Breast epithelium (tissue), 4 donors: ENCODE measurements around the gene HNRNPA2B1. TPM values are rescaled to one million over a fixed set of nuclear protein-coding genes. Genes with fewer than 3 reads are reported as not detected.

Experiments used
- DNase-seq, 2 donors: peaks; one replicate each; pipeline ENCODE4 v3.0.0-alpha.2; 2019; ENCODE audit warnings: low spot score in 2 of 2
- H3K27ac ChIP-seq, 2 donors: fragments of 200-600 bp; sonication (generic) in 1 of 2; one replicate each; pipeline ENCODE4 v1.5.1; 2016 to 2019; ENCODE audit warnings: mild to moderate bottlenecking in 1 of 2
- H3K27me3 ChIP-seq, 2 donors: fragments of 200-600 bp; sonication (generic) in 1 of 2; one replicate each; pipeline versions ENCODE4 v1.5.1 to v1.6.0; 2017 to 2019; ENCODE audit warnings: control low read depth in 1 of 2, mild to moderate bottlenecking in 1 of 2
- H3K36me3 ChIP-seq: fragments of 200-600 bp; one replicate; pipeline ENCODE4 v1.5.1; 2019
- H3K4me1 ChIP-seq, 2 donors: fragments of 200-600 bp; sonication (generic); one replicate each; pipeline ENCODE4 v1.5.1; 2016 to 2019; ENCODE audit warnings: control low read depth in 1 of 2
- H3K4me3 ChIP-seq, 3 donors: fragments of 200-600 bp; sonication (generic); 1 replicate in 2 of 3; 2 replicates in 1 of 3; pipeline ENCODE4 v1.5.1; 2016 to 2019; ENCODE audit warnings: mild to moderate bottlenecking in 3 of 3, moderate library complexity in 2 of 3
- H3K9me3 ChIP-seq, 2 donors: fragments of 200-600 bp; sonication (generic) in 1 of 2; one replicate each; pipeline ENCODE4 v1.5.1; 2016 to 2019; ENCODE audit warnings: control low read depth in 1 of 2
- POLR2A ChIP-seq: fragments of 450-650 bp; IDR thresholded peaks from one replicate; pipeline ENCODE4 v1.6.1; 2016; ENCODE audit warnings: antibody characterized with exemption, mild to moderate bottlenecking, moderate library complexity
- POLR2AphosphoS5 ChIP-seq, 3 donors: sonication (generic); formaldehyde crosslinking; IDR thresholded peaks; one replicate each; pipeline ENCODE4 v1.6.1; 2017; ENCODE audit warnings: antibody characterized with exemption in 3 of 3
- intact Hi-C: fragments of 100-400 bp; cut with DNase I; formaldehyde crosslinking; loops from one replicate; pipeline ENCODE4 v1.15.1; 2023; ENCODE audit warnings: low total_unique reads
- total RNA-seq, 3 donors: library from RNA; depleted of rRNA; stranded (reverse); fragments of >200 nt; gene quantifications; one replicate each; pipeline ENCODE4 v1.1.0, GENCODE V29; 2016
- TF ChIP-seq, protein P1 (sequence below), 3 donors: fragments of 450-650 bp; IDR thresholded peaks; one replicate each; pipeline ENCODE4 v1.5.1; 2016 to 2017; ENCODE audit warnings: antibody characterized with exemption in 3 of 3, mild to moderate bottlenecking in 3 of 3, moderate library complexity in 3 of 3

Gene HNRNPA2B1
- total RNA-seq, 3 donors from 2014 or later: 168 to 324 (median 282) TPM

DNA sequence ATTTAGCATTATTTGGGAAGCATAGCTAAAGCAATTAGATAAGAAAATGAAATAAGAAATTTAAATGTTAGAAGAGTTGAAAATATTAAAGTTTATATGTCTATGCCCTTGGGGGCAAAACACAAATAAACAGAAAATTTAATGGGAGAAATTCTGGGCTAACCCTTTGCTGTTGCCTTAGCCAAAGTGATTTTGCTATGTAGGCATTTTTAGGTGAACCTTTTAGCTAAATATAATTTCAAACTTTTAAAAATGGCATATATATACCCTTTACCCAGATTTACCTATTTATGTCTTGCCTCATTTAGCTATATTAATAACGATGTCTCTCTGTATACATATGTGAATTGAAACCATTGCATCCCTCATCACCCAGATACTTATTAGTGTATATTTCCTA, 28.5 kb downstream of the HNRNPA2B1 start:
- H3K9me3 ChIP-seq: no peaks in the 10 kb centered on the region
- no peak overlapping the region for H3K27ac ChIP-seq
- intact Hi-C loops: no loop called here
- no peaks in the 10 kb centered on the region for H3K27me3 ChIP-seq
- no peak for DNase-seq
- no peak overlapping the region for H3K4me3 ChIP-seq
- TF ChIP-seq, protein P1, sequence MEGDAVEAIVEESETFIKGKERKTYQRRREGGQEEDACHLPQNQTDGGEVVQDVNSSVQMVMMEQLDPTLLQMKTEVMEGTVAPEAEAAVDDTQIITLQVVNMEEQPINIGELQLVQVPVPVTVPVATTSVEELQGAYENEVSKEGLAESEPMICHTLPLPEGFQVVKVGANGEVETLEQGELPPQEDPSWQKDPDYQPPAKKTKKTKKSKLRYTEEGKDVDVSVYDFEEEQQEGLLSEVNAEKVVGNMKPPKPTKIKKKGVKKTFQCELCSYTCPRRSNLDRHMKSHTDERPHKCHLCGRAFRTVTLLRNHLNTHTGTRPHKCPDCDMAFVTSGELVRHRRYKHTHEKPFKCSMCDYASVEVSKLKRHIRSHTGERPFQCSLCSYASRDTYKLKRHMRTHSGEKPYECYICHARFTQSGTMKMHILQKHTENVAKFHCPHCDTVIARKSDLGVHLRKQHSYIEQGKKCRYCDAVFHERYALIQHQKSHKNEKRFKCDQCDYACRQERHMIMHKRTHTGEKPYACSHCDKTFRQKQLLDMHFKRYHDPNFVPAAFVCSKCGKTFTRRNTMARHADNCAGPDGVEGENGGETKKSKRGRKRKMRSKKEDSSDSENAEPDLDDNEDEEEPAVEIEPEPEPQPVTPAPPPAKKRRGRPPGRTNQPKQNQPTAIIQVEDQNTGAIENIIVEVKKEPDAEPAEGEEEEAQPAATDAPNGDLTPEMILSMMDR (IDR thresholded peaks at IDR 0.05): no peak
- no peak for TF ChIP-seq POLR2A
- no peak for TF ChIP-seq POLR2AphosphoS5 (IDR thresholded peaks at IDR 0.05)
- H3K4me1 ChIP-seq: no peaks in the 10 kb centered on the region
- H3K36me3 ChIP-seq: no peaks in the 10 kb centered on the region

DNA sequence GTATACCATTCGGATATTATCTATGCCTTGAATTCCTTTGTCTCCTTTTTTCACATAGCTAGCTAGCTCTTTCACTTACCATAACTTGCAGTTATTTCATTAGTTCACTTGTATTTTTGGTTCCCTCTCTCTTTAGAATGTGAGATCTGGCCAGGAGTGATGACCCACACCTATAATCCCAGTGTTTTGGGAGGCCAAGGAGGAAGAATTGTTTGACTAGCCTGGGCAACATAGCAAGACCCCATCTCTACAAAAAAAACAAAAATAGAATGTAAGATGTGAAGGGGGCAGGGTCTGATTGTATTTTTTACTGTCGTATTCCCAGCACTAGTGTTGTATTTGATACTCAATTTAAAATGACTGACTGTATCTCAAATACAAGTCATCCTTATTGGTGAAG, 28.9 kb downstream of the HNRNPA2B1 start:
- no peak overlapping the region for H3K27ac ChIP-seq
- no peaks in the 10 kb centered on the region for H3K36me3 ChIP-seq
- intact Hi-C loops: no loop called here
- H3K9me3 ChIP-seq: no peaks in the 10 kb centered on the region
- no peak for DNase-seq
- H3K4me1 ChIP-seq: no peaks in the 10 kb centered on the region
- TF ChIP-seq POLR2A: no peak
- TF ChIP-seq, protein P1 (IDR thresholded peaks at IDR 0.05): no peak
- no peak for TF ChIP-seq POLR2AphosphoS5 (IDR thresholded peaks at IDR 0.05)
- no peaks in the 10 kb centered on the region for H3K27me3 ChIP-seq
- no peak overlapping the region for H3K4me3 ChIP-seq

DNA sequence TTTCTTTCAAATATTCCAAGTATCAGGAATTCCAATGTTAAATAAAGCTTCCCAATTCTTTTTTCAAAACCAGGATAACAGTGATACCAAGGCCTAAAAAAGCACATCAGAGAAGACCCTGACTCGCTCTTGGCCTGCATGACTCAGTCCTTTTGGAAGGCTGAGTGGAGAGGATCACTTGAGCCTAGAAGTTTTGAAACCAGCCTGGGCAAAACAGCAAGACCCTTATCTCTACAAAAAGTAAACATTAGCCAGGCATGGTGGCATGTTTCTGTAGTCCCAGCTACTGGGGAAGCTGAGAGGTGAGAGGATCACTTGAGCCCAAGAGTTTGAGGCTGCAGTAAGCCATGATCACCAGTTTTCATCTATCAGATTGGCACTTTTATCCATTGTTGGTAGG, 29.9 kb downstream of the HNRNPA2B1 start:
- Histone ChIP-seq H3K9me3 (no peaks in the 10 kb centered on the region), H3K27ac (no peak overlapping the region), H3K27me3 (no peaks in the 10 kb centered on the region), H3K36me3 (no peaks in the 10 kb centered on the region), H3K4me1 (no peaks in the 10 kb centered on the region), H3K4me3 (no peak overlapping the region)
- intact Hi-C loops: no loop called here
- TF ChIP-seq POLR2A (no peak), POLR2AphosphoS5 (IDR thresholded peaks at IDR 0.05) (no peak)
- TF ChIP-seq, protein P1 (IDR thresholded peaks at IDR 0.05): no peak
- no peak for DNase-seq

DNA sequence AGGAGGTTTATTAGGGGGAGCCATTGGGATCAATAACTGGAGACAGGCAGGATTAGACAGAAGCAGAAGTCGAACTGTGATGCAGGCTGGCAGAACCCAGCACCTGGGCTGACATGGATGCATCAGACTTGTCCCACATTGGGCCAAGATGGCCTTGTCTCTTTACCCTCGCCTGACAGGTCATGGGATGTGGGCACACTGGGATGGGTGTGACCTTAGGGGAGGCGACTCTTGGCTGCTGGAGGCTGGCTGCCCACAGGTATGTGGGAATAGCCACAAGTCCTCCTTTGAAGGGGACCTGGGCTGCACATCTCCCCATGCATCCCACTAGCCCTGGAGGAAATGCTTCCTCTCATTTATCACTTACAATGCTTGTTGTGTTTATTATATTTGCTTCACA, 31.3 kb downstream of the HNRNPA2B1 start:
- intact Hi-C loops: no loop called here
- TF ChIP-seq, protein P1 (IDR thresholded peaks at IDR 0.05): no peak
- TF ChIP-seq POLR2A (no peak), POLR2AphosphoS5 (IDR thresholded peaks at IDR 0.05) (no peak)
- no peaks in the 10 kb centered on the region for H3K36me3 ChIP-seq

DNA sequence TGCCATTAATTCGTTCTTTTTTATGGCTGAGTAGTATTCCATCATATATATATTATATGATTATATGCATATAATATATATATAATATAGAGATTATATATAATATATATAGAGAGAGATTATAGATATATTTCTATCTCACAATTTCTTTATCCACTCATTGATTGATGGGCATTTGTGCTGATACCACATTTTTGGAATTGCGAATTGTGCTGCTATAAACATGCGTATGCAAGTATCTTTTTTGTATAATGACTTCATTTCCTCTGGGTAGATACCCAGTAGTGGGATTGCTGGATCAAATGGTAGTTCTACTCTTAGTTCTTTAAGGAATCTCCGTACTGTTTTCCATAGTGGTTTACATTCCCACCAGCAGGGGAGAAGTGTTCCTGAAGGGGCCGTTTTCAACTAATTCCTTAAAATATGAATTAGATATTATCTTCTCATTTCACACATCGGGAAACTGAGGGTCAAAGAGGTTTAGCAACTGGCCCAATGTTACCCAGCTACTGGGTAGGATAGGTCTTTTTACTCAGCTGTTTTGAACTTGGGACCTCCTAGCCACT, 32.0 kb downstream of the HNRNPA2B1 start:
- H3K36me3 ChIP-seq: no peaks in the 10 kb centered on the region
- no peaks in the 10 kb centered on the region for H3K4me1 ChIP-seq
- H3K27ac ChIP-seq: no peak overlapping the region
- no peaks in the 10 kb centered on the region for H3K27me3 ChIP-seq
- no peaks in the 10 kb centered on the region for H3K9me3 ChIP-seq
- TF ChIP-seq POLR2A: no peak
- TF ChIP-seq POLR2AphosphoS5 (IDR thresholded peaks at IDR 0.05): no peak
- TF ChIP-seq, protein P1 (IDR thresholded peaks at IDR 0.05): no peak
- no peak overlapping the region for H3K4me3 ChIP-seq
- intact Hi-C loops: no loop called here
- no peak for DNase-seq

More for the DNA sequence above, 31.3 kb downstream of the HNRNPA2B1 start:
- Histone ChIP-seq H3K27ac (no peak overlapping the region), H3K27me3 (no peaks in the 10 kb centered on the region), H3K4me3 (no peak overlapping the region), H3K4me1 (no peaks in the 10 kb centered on the region), H3K9me3 (no peaks in the 10 kb centered on the region)
- DNase-seq: no peak
